D721Med (cell line): ENCODE data around the gene MYL11.

Experiments
- DNase-seq: peaks from one replicate; pipeline ENCODE4 v3.0.0; 2011; ENCODE audit warnings: low spot score; ENCODE audit not compliant: insufficient read length
- FAIRE-seq: peaks from 2 replicates; lab custom pipeline; 2011; peaks lifted over from hg19 to GRCh38; lab: Jason Lieb, UNC
- TF ChIP-seq, protein P1 (sequence below): IDR thresholded peaks from 2 replicates; pipeline ENCODE4 v1.5.1; 2012; ENCODE audit warnings: mild to moderate bottlenecking, control low read depth; ENCODE audit not compliant: insufficient read depth; ENCODE audit errors: missing control alignments

The MYL11 gene

DNA sequence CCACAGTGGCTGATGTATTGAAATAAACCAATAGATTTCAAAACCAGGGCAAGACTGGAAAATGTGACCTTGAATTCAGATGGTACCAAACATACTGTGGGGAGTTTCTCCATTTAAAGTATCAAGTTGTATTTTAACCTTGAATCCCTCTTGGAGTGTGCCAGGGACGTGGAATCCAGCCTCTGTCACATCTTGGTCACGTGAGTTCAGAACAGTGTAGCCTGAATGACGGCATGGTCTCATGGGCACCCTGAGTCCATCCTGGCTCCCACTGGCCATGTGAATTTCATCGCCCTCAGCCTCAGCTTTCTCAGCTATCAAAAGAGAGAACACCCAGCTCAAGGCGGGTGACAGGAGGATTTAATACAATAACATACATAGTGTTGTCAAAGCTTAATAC is 39.6 kb downstream of the MYL11 start:
- DNase-seq: no peak
- TF ChIP-seq, protein P1, sequence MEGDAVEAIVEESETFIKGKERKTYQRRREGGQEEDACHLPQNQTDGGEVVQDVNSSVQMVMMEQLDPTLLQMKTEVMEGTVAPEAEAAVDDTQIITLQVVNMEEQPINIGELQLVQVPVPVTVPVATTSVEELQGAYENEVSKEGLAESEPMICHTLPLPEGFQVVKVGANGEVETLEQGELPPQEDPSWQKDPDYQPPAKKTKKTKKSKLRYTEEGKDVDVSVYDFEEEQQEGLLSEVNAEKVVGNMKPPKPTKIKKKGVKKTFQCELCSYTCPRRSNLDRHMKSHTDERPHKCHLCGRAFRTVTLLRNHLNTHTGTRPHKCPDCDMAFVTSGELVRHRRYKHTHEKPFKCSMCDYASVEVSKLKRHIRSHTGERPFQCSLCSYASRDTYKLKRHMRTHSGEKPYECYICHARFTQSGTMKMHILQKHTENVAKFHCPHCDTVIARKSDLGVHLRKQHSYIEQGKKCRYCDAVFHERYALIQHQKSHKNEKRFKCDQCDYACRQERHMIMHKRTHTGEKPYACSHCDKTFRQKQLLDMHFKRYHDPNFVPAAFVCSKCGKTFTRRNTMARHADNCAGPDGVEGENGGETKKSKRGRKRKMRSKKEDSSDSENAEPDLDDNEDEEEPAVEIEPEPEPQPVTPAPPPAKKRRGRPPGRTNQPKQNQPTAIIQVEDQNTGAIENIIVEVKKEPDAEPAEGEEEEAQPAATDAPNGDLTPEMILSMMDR: no peak
- no peak for FAIRE-seq

DNA sequence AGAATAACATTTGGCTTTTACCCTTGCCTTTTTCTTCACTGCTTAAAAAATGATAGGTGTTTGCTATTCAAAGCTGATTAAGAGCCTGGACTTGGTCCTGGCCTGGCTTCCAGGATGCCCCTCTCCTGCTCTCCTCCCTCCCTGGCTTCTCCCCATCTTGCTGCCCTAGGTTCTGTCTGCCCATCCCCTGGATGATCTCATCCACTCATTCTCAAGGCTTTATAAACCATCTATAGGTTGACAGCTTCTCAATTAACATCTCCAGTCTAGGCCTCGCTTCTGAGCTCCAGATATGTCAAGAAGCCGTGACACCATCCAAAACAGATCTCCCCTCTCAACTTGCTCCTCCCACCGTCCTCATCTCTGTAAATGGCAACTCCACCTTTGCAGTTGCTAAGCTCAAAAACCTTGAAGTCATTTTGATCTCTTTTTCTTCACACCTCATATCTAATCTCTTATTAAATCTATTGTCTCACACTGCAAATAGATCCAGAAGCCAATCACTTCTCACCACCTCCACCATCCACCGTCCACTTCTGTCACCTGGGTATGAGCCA is 41.5 kb downstream of the MYL11 start:
- TF ChIP-seq, protein P1: no peak
- no peak for FAIRE-seq
- no peak for DNase-seq

DNA sequence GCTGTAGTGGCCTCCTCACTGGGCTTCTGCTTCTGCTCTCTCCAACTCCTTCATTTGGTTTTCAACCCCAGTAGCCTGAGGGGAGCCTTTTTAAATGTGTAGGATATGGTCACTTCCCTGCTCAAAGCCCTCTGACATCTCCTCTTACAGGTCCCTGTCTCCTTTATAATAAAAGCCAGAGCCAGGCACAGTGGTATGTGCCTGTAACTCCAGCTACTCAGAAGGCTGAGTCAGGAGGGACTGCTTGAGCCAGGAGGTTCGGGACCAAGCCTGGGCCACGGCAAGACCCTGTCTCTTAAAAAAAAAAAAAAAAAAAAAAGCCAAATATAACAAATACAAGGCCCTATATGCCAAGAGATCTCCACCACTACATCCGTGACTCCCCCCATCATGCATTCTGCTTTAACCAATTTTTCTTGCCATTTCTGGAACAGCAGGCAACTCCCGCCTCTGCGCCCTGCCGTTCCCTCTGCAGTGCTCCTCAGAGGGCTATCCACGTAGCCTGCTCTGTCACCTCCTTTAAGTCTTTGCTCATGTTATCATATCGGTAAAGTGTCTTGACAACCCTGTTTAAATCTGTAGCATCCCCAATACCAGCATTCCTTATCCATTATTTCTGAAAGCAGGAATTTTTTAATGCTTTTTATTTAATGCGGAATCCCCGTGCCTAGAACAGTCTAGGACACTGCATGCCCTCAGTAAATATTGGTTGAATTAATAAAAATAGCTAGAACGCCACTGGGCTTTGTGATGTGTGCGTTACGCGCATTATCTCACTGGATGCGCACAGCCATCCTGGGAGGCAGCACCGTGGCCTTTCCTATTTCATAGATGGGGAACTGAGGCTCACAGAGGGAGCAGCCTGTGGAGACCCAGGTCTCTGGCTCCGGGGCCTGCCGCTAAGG is 42.3 kb downstream of the MYL11 start:
- TF ChIP-seq, protein P1: no peak
- FAIRE-seq: no peak
- no peak for DNase-seq

GRCh38 chr16:30417529-30418349 is 43.1 kb downstream of the MYL11 start:
- FAIRE-seq: no peak

GRCh38 chr16:30418350-30419181 is 44.0 kb downstream of the MYL11 start:
- no peak for FAIRE-seq
- TF ChIP-seq, protein P1: no peak

More at GRCh38 chr16:30417529-30418349, 43.1 kb downstream of the MYL11 start:
- TF ChIP-seq, protein P1: no peak
- DNase-seq: no peak

DNA sequence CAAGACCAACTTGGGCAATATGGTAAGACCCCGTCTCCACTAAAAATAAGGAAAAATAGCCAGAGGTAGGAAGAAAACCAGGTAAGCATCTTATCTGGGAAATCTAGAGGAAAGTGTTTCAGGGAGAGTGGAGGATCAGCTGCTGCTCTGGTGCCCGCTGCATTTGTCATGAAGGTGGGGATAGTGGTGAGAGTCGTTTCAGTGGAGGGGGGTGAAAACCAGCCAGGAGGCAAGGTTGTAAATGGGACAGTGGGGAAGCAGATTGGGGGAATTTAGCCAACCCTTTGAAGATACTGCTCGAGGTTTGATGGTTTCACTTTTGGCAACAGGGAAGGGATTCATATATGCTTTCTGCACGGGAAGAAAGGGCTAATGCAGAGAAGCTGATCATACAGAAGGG is 46.4 kb downstream of the MYL11 start:
- FAIRE-seq (no peak), DNase-seq (no peak)
- TF ChIP-seq, protein P1: no peak

More at GRCh38 chr16:30418350-30419181, 44.0 kb downstream of the MYL11 start:
- DNase-seq: no peak
